ENCODE measurements around the gene UGP2. TPM values are rescaled to one million over a fixed set of nuclear protein-coding genes. Genes with fewer than 3 reads are reported as not detected.
A peak's percentile ranks its signal among the peaks of the same experiment; 100 is the strongest.
"Not testable (repeated sequence)": the region's sequence is repeated elsewhere in the genome, so short reads cannot be mapped to it uniquely, and the experiment has no call there.

UGP2 gene
- total and polyA plus RNA-seq, 4 donors = 90.0 to 148 (median 136) TPM

DNA sequence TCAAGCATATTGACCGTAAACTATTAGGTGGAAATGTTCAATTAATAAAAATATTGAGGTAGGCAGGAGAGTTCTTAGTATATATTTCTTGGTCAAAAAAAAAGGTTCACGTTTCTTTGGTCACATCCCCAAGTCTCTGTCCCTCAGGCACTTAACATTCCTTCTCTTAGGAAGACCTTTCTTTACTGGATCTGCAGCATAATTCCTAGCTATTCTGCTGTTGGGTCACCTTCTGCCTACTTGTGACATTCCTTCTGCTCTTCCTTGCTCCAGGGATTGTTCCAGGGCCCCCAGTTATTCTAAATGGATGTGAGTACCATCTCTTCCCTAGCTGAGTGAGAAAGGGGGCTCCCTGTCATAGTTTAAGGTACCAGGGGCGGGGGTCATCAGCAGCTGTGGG, 4.2 kb downstream of the UGP2 start:
- Histone ChIP-seq H3K9me3 (ENCODE audit: control insufficient read depth, insufficient read depth, low read length) (no peaks in the 10 kb centered on the region), H3K4me1 (ENCODE audit: control insufficient read depth, insufficient read depth, low read length) (peaks cover 2% of the 10 kb centered on the region), H3K4me3 (ENCODE audit: low read depth, low read length) (no peak overlapping the region), H3K36me3 (ENCODE audit: control insufficient read depth, insufficient read depth, low read length) (no peaks in the 10 kb centered on the region), H3K27me3 (ENCODE audit: control insufficient read depth, insufficient read depth, low read length) (no peaks in the 10 kb centered on the region), H3K27ac (ENCODE audit: low read depth, low read length) (no peak overlapping the region)
- DNase-seq (ENCODE audit: low read depth in 4 of 6, low spot score in 6 of 6) = no peak
- WGBS (ENCODE audit: insufficient coverage) = no CpG with 5 or more reads among the region's 3 CpGs

GRCh38 chr2:63846487-63846886, 4.8 kb downstream of the UGP2 start:
- H3K4me3 ChIP-seq (ENCODE audit: low read depth, low read length) = no peak overlapping the region
- H3K9me3 ChIP-seq (ENCODE audit: control insufficient read depth, insufficient read depth, low read length) = no peaks in the 10 kb centered on the region
- WGBS (ENCODE audit: insufficient coverage) = no CpG with 5 or more reads among the region's 1 CpG
- peaks cover 2% of the 10 kb centered on the region for H3K4me1 ChIP-seq (ENCODE audit: control insufficient read depth, insufficient read depth, low read length)
- no peaks in the 10 kb centered on the region for H3K27me3 ChIP-seq (ENCODE audit: control insufficient read depth, insufficient read depth, low read length)
- no peak for DNase-seq (ENCODE audit: low read depth in 4 of 6, low spot score in 6 of 6)
- no peak overlapping the region for H3K27ac ChIP-seq (ENCODE audit: low read depth, low read length)
- no peaks in the 10 kb centered on the region for H3K36me3 ChIP-seq (ENCODE audit: control insufficient read depth, insufficient read depth, low read length)

DNA sequence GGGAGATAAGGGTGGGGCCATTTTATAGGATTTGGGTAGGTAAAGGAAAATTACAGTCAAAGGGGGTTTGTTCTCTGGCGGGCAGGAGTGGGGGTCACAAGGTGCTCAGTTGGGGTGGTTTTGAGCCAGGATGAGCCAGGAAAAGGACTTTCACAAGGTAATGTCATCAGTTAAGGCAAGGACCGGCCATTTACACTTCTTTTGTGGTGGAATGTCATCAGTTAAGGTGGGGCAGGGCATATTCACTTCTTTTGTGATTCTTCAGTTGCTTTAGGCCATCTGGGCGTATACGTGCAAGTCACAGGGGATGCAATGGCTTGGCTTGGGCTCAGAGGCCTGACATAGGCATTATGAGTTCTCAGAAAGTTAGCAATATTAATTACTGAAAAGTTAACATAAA, 5.9 kb downstream of the UGP2 start:
- not testable (repeated sequence) for H3K4me3 ChIP-seq (ENCODE audit: low read depth, low read length); H3K27me3 ChIP-seq (ENCODE audit: control insufficient read depth, insufficient read depth, low read length); H3K9me3 ChIP-seq (ENCODE audit: control insufficient read depth, insufficient read depth, low read length); H3K36me3 ChIP-seq (ENCODE audit: control insufficient read depth, insufficient read depth, low read length); H3K4me1 ChIP-seq (ENCODE audit: control insufficient read depth, insufficient read depth, low read length); DNase-seq (ENCODE audit: low read depth in 4 of 6, low spot score in 6 of 6); H3K27ac ChIP-seq (ENCODE audit: low read depth, low read length)
- WGBS (ENCODE audit: insufficient coverage) = no CpG with 5 or more reads among the region's 4 CpGs

DNA sequence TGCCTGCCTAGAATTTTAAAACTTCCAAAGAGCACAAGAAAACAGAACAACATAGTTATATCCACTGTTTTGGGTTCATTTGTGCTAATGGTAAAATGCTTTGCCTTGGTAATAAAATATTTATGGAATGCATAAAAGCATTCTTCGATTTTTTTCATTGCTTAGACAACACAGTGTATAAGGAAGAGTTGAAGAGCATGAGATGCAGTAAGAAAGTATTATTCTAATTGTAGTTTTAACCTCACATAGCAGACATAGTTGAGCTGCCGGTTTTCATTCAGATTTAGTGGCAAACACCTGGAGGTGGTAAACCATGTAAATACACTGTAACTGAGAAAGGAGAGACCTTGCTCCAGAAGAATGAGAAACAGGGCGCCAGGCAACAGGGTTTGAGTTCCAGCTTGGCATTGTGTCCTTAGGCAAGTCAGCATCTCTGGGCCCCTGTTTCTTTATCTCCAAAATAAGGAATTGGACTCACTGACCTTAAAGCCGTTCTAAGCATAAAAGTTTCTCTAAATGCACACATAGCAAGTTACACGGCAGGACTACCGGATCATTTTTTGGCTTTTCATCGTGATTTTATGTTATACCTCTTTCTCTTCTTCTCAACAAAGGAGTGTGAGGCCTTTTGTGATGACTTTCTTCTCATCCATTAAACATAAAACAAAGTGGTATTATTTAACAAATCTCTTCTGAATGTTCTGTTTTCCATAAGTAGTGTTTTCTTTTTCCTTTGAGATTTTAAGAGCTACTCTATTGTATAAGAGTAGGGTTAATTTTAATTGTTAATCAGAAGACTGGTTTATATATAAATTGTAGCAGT, 7.9 kb downstream of the UGP2 start:
- Histone ChIP-seq H3K4me1 (ENCODE audit: control insufficient read depth, insufficient read depth, low read length) (peaks cover 2% of the 10 kb centered on the region), H3K9me3 (ENCODE audit: control insufficient read depth, insufficient read depth, low read length) (no peaks in the 10 kb centered on the region), H3K27me3 (ENCODE audit: control insufficient read depth, insufficient read depth, low read length) (no peaks in the 10 kb centered on the region), H3K27ac (ENCODE audit: low read depth, low read length) (no peak overlapping the region), H3K36me3 (ENCODE audit: control insufficient read depth, insufficient read depth, low read length) (no peaks in the 10 kb centered on the region), H3K4me3 (ENCODE audit: low read depth, low read length) (no peak overlapping the region)
- peak in 2 of 6 donors; percentile 13 to 27 for DNase-seq (ENCODE audit: low read depth in 4 of 6, low spot score in 6 of 6)
- WGBS (ENCODE audit: insufficient coverage) = 40% methylated on average over 1 of the region's 7 CpGs

GRCh38 chr2:63850204-63850571, 8.5 kb downstream of the UGP2 start:
- H3K4me3 ChIP-seq (ENCODE audit: low read depth, low read length) = no peak overlapping the region
- no peak overlapping the region for H3K27ac ChIP-seq (ENCODE audit: low read depth, low read length)
- peaks cover 2% of the 10 kb centered on the region for H3K4me1 ChIP-seq (ENCODE audit: control insufficient read depth, insufficient read depth, low read length)
- H3K27me3 ChIP-seq (ENCODE audit: control insufficient read depth, insufficient read depth, low read length) = no peaks in the 10 kb centered on the region
- H3K36me3 ChIP-seq (ENCODE audit: control insufficient read depth, insufficient read depth, low read length) = no peaks in the 10 kb centered on the region
- no peaks in the 10 kb centered on the region for H3K9me3 ChIP-seq (ENCODE audit: control insufficient read depth, insufficient read depth, low read length)
- DNase-seq (ENCODE audit: low read depth in 4 of 6, low spot score in 6 of 6) = no peak
- no CpG with 5 or more reads among the region's 1 CpG for WGBS (ENCODE audit: insufficient coverage)

DNA sequence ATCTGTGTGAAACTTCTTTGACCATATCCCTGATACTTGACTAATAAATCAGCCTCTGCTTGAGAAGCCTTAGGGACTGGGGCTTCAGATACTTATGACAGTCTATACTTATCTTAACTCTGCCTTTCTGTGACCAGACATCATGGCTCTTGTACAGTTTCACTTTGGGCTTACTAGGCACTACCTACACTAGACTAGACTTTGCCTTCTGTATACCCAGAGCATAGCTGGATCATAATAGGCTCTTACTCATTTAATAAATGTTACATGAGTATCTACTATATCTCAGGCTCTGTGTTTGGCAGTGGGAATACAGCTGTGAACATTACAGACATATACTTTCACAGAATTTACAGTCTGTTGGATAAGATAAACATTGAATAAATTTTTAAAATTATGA, 9.0 kb downstream of the UGP2 start:
- H3K36me3 ChIP-seq (ENCODE audit: control insufficient read depth, insufficient read depth, low read length) = peaks cover 3% of the 10 kb centered on the region
- no peak overlapping the region for H3K27ac ChIP-seq (ENCODE audit: low read depth, low read length)
- H3K27me3 ChIP-seq (ENCODE audit: control insufficient read depth, insufficient read depth, low read length) = no peaks in the 10 kb centered on the region
- no peaks in the 10 kb centered on the region for H3K9me3 ChIP-seq (ENCODE audit: control insufficient read depth, insufficient read depth, low read length)
- no peak for DNase-seq (ENCODE audit: low read depth in 4 of 6, low spot score in 6 of 6)
- peaks cover 2% of the 10 kb centered on the region for H3K4me1 ChIP-seq (ENCODE audit: control insufficient read depth, insufficient read depth, low read length)
- no peak overlapping the region for H3K4me3 ChIP-seq (ENCODE audit: low read depth, low read length)

- peaks cover 2% of the 10 kb centered on the region for H3K4me1 ChIP-seq (ENCODE audit: control insufficient read depth, insufficient read depth, low read length)
- no peak overlapping the region for H3K4me3 ChIP-seq (ENCODE audit: low read depth, low read length)
- no CpG with 5 or more reads among the region's 1 CpG for WGBS (ENCODE audit: insufficient coverage)
- DNase-seq (ENCODE audit: low read depth in 4 of 6, low spot score in 6 of 6) = no peak
- H3K27me3 ChIP-seq (ENCODE audit: control insufficient read depth, insufficient read depth, low read length) = no peaks in the 10 kb centered on the region
- H3K27ac ChIP-seq (ENCODE audit: low read depth, low read length) = no peak overlapping the region
- peaks cover 3% of the 10 kb centered on the region for H3K36me3 ChIP-seq (ENCODE audit: control insufficient read depth, insufficient read depth, low read length)
- no peaks in the 10 kb centered on the region for H3K9me3 ChIP-seq (ENCODE audit: control insufficient read depth, insufficient read depth, low read length)
Measured at GRCh38 chr2:63851691-63852311, 10.1 kb downstream of the UGP2 start.

GRCh38 chr2:63853527-63854310, 12.0 kb downstream of the UGP2 start:
- WGBS (ENCODE audit: insufficient coverage) = 100% methylated on average over 1 of the region's 4 CpGs

DNA sequence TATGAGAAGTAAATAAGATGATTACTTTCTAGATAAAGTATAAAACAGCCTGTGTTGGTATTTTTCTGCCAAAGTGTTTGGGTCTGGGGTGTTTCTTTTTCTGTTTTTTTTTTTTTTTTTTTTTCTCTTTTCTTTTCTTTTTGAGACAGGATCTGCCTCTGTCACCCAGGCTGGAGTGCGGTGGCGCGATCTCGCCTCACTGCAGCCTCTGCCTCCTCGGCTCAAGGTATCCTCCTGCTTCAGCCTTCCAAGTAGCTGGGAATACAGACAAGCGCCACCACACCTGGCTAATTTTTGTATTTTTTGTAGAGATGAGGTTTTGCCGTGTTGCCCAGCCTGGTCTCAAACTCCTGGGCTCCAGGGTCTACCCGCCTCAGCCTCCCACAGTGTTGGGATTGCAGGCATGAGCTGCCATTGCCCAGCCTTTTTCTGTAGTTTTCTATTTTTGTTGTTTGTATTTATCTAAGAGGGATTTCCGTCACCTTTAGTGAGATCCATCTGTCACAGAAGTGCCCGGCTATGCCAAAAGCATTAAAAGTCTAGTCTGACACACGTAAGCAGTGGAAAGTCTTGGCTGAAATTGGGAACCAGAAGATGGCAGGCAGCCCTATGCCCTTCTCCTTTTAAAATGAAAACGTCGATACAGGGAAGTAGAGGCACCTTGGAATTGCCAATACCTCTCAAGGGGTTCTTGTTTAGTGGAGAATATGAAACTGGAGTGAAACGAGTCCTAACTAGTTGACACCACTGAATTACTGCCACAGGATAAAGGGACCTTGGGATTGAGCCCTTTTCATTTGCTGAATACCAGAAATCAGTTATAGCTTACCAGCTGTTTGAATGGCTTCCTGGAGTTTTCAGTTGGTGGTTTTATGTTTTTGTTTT, 14.0 kb downstream of the UGP2 start:
- WGBS (ENCODE audit: insufficient coverage) = 92% methylated on average over 6 of the region's 14 CpGs
- no peak for DNase-seq (ENCODE audit: low read depth in 4 of 6, low spot score in 6 of 6)
- Histone ChIP-seq H3K36me3 (ENCODE audit: control insufficient read depth, insufficient read depth, low read length) (peaks cover 11% of the 10 kb centered on the region), H3K4me3 (ENCODE audit: low read depth, low read length) (no peak overlapping the region), H3K4me1 (ENCODE audit: control insufficient read depth, insufficient read depth, low read length) (no peaks in the 10 kb centered on the region), H3K27me3 (ENCODE audit: control insufficient read depth, insufficient read depth, low read length) (no peaks in the 10 kb centered on the region), H3K27ac (ENCODE audit: low read depth, low read length) (no peak overlapping the region), H3K9me3 (ENCODE audit: control insufficient read depth, insufficient read depth, low read length) (no peaks in the 10 kb centered on the region)

More at GRCh38 chr2:63853527-63854310, 12.0 kb downstream of the UGP2 start:
- no peak for DNase-seq (ENCODE audit: low read depth in 4 of 6, low spot score in 6 of 6)
- peaks cover 9% of the 10 kb centered on the region for H3K36me3 ChIP-seq (ENCODE audit: control insufficient read depth, insufficient read depth, low read length)
- H3K4me1 ChIP-seq (ENCODE audit: control insufficient read depth, insufficient read depth, low read length) = peaks cover 2% of the 10 kb centered on the region
- H3K27me3 ChIP-seq (ENCODE audit: control insufficient read depth, insufficient read depth, low read length) = no peaks in the 10 kb centered on the region
- H3K4me3 ChIP-seq (ENCODE audit: low read depth, low read length) = no peak overlapping the region
- H3K27ac ChIP-seq (ENCODE audit: low read depth, low read length) = no peak overlapping the region
- no peaks in the 10 kb centered on the region for H3K9me3 ChIP-seq (ENCODE audit: control insufficient read depth, insufficient read depth, low read length)
